Hepatocyte (in vitro differentiated cells): ENCODE data around the gene SLC27A3.

Experiments
- CTCF ChIP-seq: fragments of 200-600 bp; sonication (generic); IDR thresholded peaks from 2 replicates; pipeline ENCODE4 v1.5.1; 2016; ENCODE audit warnings: antibody characterized with exemption, mild to moderate bottlenecking; ENCODE audit not compliant: poor library complexity
- EZH2 ChIP-seq: fragments of 200-600 bp; sonication (generic); IDR thresholded peaks from 2 replicates; pipeline ENCODE4 v1.6.1; 2016; ENCODE audit warnings: antibody characterized with exemption, mild to moderate bottlenecking, borderline replicate concordance
- EZH2phosphoT487 ChIP-seq: fragments of 200-600 bp; sonication (generic); IDR thresholded peaks from one replicate; pipeline ENCODE4 v1.6.1; 2018; ENCODE audit warnings: antibody characterized with exemption, mild to moderate bottlenecking, low read depth, moderate library complexity; ENCODE audit not compliant: unreplicated experiment, severe bottlenecking

- TF ChIP-seq CTCF (no peak), EZH2 (no peak), EZH2phosphoT487 (no peak)
Observed at GRCh38 chr1:153760440-153760839, 14.8 kb upstream of the SLC27A3 start.
